GM19455 (cell line): ENCODE results near the gene COPRS.

Experiments
- ATAC-seq: cut with Tn5 transposase; IDR thresholded peaks from one replicate; pipeline ENCODE4 v1.9.1; 2021; ENCODE audit not compliant: unreplicated experiment

The COPRS gene

DNA sequence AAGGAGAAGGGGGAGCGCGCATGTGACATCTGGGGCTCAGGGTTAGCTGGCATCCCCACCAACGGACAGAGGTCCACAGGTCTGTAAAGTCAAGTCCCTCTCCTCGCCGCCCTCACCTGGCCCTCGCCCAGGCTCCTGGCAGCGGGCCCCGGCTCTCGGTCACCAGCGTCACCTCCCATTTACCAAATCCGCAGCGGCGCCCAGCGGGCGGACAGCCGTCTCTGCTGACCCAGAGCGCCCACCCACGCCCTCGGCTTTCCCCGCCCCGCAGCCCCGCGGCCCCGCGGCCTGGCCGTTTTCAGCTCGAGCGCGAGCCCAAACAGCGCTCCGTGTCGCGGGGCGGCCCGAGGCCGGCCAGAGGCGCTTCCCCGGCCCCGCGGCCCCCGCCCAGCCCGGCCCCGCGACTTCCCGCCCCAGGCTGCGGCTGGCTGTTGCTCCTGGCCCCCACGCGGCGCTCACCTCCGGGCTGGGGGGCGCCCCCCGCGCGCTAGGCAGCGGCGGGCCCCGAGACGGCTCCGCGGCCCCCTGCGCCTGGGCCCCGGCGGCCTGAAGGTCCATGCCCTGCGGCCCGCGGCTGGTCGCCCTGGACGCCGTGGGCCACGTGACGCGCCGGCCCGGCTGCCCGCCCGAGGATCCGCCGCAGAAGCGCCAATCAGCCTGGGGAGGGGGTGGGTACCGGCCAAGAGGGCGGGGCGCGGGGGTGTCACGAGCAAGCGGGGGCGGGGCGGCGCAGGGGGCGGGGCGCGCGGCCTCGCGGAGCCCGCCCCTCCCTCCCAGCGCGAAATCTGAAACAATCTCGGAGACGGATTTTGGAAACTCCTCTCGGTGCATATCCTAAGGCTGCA lies at the start of gene COPRS:
TSS of gene COPRS (minus strand) at position 603 of the 845 bp plus-strand sequence. CDS start at position 558, 45 bp downstream.
- ATAC-seq = no peak

- no peak for ATAC-seq
These were observed 49.3 kb upstream of the COPRS start for GRCh38 chr17:31908386-31908785.

DNA sequence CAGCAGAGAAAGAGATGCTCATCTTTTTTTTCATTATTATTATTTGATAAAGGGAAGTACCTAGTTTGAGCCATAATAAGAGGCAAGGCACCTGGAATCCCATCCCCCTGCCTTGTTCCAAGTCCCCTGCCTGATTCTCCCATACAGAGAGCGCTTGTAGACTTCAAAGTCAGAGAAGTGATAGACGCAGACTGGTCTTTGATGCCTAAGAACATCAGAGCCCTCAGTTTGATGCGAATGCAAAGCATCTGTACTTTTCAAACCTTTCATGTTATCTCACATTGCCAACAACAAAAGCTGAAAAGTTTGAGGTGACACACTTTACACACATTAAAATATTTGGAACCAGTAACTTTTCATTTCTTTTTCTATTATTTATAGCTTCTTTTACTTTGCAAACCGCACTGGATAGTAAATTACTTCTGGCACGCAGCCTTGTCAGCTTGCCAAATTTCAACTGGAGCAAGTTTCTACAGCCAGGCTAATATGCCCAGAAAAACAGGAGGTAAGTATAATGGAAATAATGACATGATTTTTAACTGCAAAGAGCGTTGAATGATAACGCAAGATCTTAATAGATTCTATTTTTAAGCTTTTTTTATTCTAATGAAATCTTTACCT lies 48.4 kb upstream of the COPRS start:
- no peak for ATAC-seq

DNA sequence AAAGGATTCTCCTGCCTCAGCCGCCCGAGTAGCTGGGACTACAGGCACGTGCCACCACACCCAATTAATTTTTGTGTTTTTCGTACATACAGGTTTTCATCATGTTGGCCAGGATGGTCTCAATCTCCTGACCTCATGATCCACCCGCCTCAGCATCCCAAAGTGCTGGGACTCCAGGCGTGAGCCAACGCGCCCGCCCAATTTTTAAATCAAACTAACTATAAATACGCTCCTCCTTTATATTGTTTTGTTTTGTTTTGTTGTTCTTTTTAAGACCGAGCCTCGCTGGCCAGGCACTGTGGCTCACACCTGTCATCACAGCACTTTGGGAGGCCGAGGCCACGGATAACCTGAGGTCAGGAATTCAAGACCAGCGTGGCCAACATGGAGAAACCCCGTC lies 44.4 kb upstream of the COPRS start:
- ATAC-seq = no peak

DNA sequence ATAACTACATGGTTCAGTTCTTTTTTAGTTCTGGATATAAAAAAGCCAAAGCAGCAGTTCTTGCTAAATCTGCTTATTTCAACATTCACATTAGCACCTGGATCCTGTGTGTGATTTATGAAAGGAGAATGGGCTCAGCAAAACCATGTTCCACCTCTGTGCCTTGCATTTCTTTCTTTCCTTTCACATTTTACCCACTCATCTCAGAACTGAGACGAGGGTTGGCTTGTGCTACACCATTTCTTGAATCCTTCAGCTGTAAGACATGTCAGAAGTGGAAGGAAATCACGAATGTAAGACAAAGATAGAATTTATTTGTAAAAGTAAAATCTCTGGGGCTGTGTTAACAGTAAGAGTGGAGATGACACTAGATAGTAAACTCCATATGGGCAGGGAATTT lies 43.6 kb upstream of the COPRS start:
- no peak for ATAC-seq

- ATAC-seq = no peak
These were observed 41.8 kb upstream of the COPRS start for GRCh38 chr17:31900877-31901276.

- no peak for ATAC-seq
These were observed 29.1 kb upstream of the COPRS start for GRCh38 chr17:31888124-31888523.

DNA sequence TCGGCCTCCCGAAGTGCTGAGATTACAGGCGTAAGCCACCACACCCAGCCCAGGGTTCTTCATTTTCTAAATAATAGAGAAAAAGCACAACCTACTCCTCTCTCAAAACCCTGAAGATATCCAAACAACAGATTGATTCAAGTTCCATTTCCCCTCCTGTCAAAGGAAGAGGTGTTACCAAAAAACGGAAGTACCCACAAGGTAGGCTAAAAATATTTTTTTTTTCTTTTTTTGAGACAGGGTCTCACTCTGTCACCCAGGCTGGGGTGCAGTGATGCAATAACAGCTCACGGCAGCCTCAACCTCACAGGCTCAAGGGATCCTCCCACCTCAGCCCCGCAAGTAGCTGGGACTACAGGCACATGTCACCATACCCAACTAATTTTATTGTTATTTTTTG lies 23.5 kb upstream of the COPRS start:
- no peak for ATAC-seq

DNA sequence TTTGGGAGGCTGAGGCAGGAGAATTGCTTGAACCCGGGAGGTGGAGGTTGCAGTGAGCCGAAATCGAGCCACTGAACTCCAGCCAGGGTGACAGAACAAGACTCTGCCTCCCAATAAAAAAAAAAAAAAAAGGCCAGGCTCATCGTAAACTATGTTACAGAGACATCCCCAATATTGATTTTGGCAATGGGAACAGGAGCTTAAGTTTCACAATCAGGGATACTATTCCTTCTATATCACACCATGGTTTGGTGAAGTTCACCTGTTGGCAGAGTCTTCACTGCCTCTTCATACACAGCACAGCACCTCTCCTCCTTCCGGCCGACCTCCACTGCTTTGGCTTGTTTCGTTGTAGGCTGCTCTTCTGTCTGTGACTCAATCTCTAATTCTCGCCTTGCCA lies 21.3 kb upstream of the COPRS start:
- no peak for ATAC-seq

- no peak for ATAC-seq
These were observed 19.6 kb upstream of the COPRS start for GRCh38 chr17:31878703-31879073.

GRCh38 chr17:31877911-31878702 lies 19.1 kb upstream of the COPRS start:
- ATAC-seq = no peak

GRCh38 chr17:31877341-31877740 lies 18.3 kb upstream of the COPRS start:
- ATAC-seq = no peak

GRCh38 chr17:31875081-31875480 lies 16.0 kb upstream of the COPRS start:
- ATAC-seq = no peak

- ATAC-seq = no peak
These were observed 10.9 kb upstream of the COPRS start for GRCh38 chr17:31869797-31870568.

GRCh38 chr17:31869031-31869430 lies 10.0 kb upstream of the COPRS start:
- no peak for ATAC-seq

DNA sequence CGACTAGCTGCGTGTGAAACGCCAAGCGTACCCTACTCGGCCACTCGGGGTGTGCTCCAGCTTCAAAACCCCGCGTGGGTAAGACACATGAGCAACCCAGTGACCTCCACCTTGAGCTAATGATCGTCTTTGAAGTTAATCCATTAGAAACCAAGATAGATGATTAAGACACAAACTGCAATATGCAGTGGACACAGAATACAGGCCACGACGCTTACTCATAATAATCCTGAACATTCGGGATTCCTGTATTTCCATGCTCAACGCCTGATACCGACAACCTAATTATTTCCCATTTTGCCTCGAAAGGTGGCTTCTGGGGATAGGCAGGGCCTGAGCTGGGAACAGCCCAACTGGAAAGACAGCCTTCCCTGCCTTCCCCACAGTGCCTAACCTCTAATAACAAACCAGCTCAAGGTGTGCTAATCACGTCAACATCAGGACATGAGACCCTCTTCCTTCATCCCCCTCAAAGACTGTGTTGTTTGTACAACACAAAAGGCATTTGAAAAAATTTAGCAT lies 504 bp upstream of the COPRS start:
- ATAC-seq = no peak

GRCh38 chr17:31857920-31858641 lies 963 bp downstream of the COPRS start:
- no peak for ATAC-seq

DNA sequence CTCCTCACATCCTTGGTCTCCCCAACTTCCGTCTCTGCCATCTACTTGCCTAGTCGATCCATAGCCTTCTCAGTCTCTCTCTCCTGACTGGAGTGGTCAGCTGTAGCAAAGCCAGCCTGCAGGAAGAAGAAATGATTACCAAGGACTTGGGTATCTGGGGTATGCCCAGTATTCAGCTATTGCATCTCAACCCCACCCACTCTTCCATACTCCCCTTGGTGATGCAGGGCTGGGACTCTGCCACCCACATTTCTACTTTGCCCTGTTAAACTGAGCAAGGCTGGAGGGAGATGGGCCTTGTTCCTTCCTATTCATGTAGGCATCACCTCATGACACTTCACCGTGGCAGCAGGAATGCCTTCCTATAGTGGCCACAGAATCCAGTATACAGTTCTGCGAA lies 2.3 kb downstream of the COPRS start:
- ATAC-seq = no peak

- no peak for ATAC-seq
These were observed 4.4 kb downstream of the COPRS start for GRCh38 chr17:31854672-31855071.

DNA sequence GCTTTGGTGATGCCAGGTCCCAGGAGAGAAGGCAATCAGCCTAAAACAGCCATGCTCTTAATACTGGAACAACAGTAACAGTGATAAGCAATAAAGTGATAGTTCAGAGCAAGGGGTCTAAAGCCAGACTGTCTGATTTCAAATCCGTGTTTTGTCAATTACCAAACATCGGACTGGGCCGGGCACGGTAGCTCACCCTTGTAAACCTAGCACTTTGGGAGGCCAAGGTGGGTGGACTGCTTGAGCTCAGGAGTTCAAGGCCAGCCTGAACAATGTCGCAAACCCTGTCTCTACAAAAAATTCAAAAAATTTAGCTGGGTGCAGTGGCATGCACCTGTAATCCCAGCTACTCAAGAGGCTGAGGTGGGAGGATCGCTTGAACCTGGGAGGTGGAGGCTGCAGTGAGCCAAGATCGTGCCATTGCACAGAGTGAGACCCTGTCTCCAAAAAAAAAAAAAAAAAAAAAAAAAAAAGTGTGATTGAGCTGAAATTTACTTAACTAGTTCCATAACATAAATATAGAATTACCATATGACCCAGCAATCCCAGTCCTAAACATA lies 5.1 kb downstream of the COPRS start:
- ATAC-seq = no peak
